IPS-18c (cell line): ENCODE results near the gene SEMA4C.
A peak's percentile ranks its signal among the peaks of the same experiment; 100 is the strongest.

Experiments
- H3K4me3 ChIP-seq: 2 replicates; pipeline ENCODE4 v1.7.0; 2013; ENCODE audit warnings: low read depth, mild to moderate bottlenecking, low read length, moderate library complexity; ENCODE audit not compliant: insufficient read depth
- H3K9me3 ChIP-seq: one replicate; pipeline ENCODE4 v1.6.1; 2013; ENCODE audit warnings: mild to moderate bottlenecking, low read length, moderate library complexity; ENCODE audit not compliant: control insufficient read depth, insufficient read depth

Gene SEMA4C

GRCh38 chr2:96860065-96861029 lies 9.5 kb downstream of the SEMA4C start:
- H3K9me3 ChIP-seq: no peaks in the 10 kb centered on the region
- H3K4me3 ChIP-seq: peak overlapping the region; percentile 15; the same call in 1 of the 2 replicates

- no peaks in the 10 kb centered on the region for H3K9me3 ChIP-seq
Measured at GRCh38 chr2:96859681-96860064, 10.2 kb downstream of the SEMA4C start.

GRCh38 chr2:96859099-96859649 lies 10.7 kb downstream of the SEMA4C start:
- Histone ChIP-seq H3K9me3 (no peaks in the 10 kb centered on the region), H3K4me3 (peak overlapping the region; percentile 56; the same call in 1 of the 2 replicates)

More at GRCh38 chr2:96859681-96860064, 10.2 kb downstream of the SEMA4C start:
- H3K4me3 ChIP-seq: no peak overlapping the region

GRCh38 chr2:96857667-96858372 lies 12.1 kb downstream of the SEMA4C start, which contains the start of gene ANKRD39:
ANKRD39 (minus strand) TSS chr2:96858016; CDS start chr2:96857987, 29 bp downstream.
- Histone ChIP-seq H3K4me3 (peak within 1 kb of the TSS; percentile 61), H3K9me3 (no peaks in the 10 kb centered on the region)

GRCh38 chr2:96856776-96857666 lies 12.9 kb downstream of the SEMA4C start:
- Histone ChIP-seq H3K9me3 (no peaks in the 10 kb centered on the region), H3K4me3 (peak overlapping the region; percentile 61)

GRCh38 chr2:96853321-96853720 lies 16.6 kb downstream of the SEMA4C start:
- no peak overlapping the region for H3K4me3 ChIP-seq
- no peaks in the 10 kb centered on the region for H3K9me3 ChIP-seq

- Histone ChIP-seq H3K4me3 (no peak overlapping the region), H3K9me3 (no peaks in the 10 kb centered on the region)
Measured at GRCh38 chr2:96852667-96853066, 17.2 kb downstream of the SEMA4C start.

- H3K4me3 ChIP-seq: no peak overlapping the region
- no peaks in the 10 kb centered on the region for H3K9me3 ChIP-seq
Measured at GRCh38 chr2:96848264-96848663, 21.6 kb downstream of the SEMA4C start.

- Histone ChIP-seq H3K4me3 (no peak overlapping the region), H3K9me3 (no peaks in the 10 kb centered on the region)
Measured at GRCh38 chr2:96847586-96847985, 22.3 kb downstream of the SEMA4C start.

GRCh38 chr2:96846825-96847224 lies 23.1 kb downstream of the SEMA4C start:
- Histone ChIP-seq H3K9me3 (no peaks in the 10 kb centered on the region), H3K4me3 (no peak overlapping the region)

GRCh38 chr2:96844405-96844808 lies 25.5 kb downstream of the SEMA4C start:
- Histone ChIP-seq H3K4me3 (no peak overlapping the region), H3K9me3 (no peaks in the 10 kb centered on the region)

- Histone ChIP-seq H3K9me3 (no peaks in the 10 kb centered on the region), H3K4me3 (no peak within 1 kb of the TSS)
Measured at GRCh38 chr2:96843538-96844268, 26.2 kb downstream of the SEMA4C start, which contains the start of gene ANKRD23. ANKRD23 (minus strand) TSS chr2:96844021; CDS start chr2:96843992, 29 bp downstream.

GRCh38 chr2:96842600-96842999 lies 27.3 kb downstream of the SEMA4C start:
- Histone ChIP-seq H3K4me3 (no peak overlapping the region), H3K9me3 (no peaks in the 10 kb centered on the region)

GRCh38 chr2:96841701-96842495 lies 28.0 kb downstream of the SEMA4C start:
- no peaks in the 10 kb centered on the region for H3K9me3 ChIP-seq
- no peak overlapping the region for H3K4me3 ChIP-seq
